M059J (cell line): ENCODE results near the gene HPS4. TPM values are rescaled to one million over a fixed set of nuclear protein-coding genes. Genes with fewer than 3 reads are reported as not detected.

Experiments
- DNase-seq: peaks from one replicate; pipeline ENCODE4 v3.0.0-alpha.2; 2012; ENCODE audit warnings: low read depth
- total RNA-seq: library from RNA; depleted of rRNA; stranded (reverse); fragments of >200 nt; shearing (Covaris generic); gene quantifications from 2 replicates; pipeline ENCODE4 v1.2.3, GENCODE V29; 2014

The HPS4 gene
- total RNA-seq, 1 experiment from 2014 or later, result 20.5 TPM

DNA sequence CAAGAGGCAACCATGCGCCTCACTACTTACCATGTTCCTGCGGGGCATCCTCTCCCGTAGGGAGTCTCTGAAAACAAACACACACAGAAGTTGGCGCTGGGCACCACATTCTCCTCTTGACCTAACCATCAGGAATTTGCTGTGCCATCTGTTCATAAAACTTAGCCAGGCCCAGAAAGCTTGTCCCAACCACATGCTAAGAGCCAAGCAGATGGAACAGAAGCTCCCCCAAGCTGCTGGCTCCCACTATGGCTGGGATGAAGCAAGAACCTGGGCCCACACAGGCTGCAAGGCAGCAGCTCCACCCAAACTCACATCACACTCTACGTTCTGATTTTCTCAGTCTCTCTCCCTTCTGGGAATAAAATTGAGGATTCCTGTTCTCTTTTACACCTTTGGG, 17.4 kb downstream of the HPS4 start:
- DNase-seq, result no peak

GRCh38 chr22:26464312-26464711, 19.3 kb downstream of the HPS4 start:
- peak; percentile 64 for DNase-seq

- no peak for DNase-seq
Observed at GRCh38 chr22:26463688-26464087, 19.9 kb downstream of the HPS4 start.

- no peak for DNase-seq
Observed at GRCh38 chr22:26463101-26463661, 20.4 kb downstream of the HPS4 start.

DNA sequence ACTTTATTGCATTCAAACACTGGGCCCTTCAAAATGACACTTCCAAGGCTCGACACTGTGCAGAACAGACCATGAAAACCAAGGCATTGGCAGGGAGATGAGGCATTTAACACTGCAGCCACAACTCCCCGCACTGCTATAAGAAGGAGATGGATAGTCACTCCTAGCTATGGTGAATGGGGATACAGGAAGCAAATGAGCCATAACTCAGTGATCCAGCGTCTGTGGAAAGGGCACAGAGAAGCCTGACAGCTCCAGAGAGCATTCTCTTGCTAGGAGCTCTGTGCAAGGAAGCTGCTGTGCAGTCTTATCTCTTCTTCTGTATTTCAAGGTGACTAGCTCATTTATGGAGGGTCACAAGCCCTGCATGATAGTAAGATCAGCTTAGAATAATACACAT, 20.9 kb downstream of the HPS4 start:
- no peak for DNase-seq

DNA sequence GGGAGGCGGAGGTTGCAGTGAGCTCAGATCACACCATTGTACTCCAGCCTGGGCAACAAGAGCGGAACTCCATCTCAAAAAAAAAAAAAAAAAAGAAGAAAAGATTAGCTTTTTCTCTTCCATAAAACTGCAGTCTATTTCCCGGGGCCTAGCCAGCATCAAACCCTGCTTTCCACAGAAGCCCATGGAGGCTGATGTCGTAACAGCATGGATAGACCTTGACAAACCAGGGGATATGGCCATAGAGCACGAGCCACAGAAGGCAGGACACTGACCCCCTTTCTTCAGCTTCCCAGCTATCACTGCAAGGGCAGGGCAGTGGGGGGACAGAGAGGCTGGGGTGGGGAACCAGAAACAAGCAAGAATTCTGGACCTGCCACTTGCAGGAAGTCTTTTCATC, 21.5 kb downstream of the HPS4 start:
- no peak for DNase-seq

DNA sequence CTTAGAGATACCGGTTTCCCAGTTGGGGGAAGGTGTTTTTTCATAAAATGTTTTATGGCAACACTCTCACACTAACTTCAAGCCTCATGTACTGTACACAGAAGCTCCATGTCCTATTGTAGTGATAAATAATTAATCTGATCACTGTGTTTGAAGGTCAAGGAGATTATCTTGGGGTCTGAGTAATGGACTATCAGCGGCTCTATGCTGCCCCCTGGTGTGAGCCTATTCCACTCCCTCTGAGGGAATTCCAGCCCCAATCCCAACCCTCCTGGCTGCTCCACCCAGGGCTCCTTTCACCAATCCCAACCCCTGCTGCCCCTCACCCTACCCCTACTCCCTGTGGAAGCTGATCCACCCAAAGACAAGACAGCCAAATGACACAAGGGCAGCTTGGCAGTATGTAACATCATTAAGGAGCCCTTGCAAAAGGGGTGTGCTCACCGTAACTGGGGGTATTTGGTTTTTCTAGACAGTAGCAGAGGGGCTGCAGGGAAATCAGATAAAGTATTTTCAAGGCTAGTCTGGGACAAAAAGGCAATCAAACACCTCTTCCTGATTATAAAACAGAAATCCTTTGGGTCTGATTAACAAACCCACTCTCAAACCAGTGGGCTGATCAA, 22.3 kb downstream of the HPS4 start:
- peak; percentile 25 for DNase-seq

DNA sequence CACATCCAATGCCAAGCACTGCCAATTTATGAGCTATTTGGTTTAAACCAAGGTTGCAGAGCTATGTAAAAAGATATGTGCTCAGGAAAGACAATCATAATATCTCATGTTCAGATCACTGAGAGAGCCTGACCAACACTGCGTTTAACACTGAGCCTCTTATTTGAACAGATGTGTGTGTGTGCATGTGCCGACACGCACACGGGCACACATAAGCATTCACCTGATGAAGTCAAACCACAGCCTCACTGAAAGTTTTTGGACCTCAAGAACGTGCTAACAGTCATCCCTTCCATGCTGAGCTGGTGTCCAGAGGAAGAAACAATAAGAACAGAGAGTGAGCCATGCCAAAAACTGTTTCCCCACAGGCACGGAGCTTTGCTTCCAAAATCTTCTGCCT, 23.4 kb downstream of the HPS4 start:
- no peak for DNase-seq

DNA sequence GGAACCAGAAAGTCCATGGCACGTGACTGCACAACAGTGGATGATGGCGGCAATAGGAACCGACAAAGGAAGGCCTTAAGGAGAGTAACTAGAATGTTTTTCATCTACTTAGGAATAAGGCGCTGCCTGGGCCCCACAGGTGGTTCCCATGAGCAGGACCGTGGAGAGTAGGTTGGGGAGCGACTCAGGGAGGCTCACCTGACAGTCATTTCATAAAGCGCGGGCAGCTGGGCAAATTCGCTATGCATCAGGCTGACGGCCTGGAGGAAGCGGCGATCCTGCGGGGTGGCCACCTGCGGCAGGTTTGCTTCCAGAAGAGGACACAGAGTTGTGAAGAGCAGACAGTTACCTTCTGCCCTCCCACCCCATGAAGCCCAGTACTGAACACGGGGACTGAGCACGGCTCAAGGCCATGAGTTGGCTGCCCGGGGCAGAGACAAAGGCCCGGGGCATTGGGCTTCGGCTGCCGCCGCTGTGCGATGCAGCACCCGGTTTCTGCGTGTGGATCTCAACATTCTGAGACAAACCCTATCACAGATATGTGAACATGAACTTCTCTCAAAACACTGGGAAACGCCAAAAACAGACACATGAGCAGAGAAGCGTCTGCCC, 25.8 kb downstream of the HPS4 start:
- DNase-seq, result no peak

DNA sequence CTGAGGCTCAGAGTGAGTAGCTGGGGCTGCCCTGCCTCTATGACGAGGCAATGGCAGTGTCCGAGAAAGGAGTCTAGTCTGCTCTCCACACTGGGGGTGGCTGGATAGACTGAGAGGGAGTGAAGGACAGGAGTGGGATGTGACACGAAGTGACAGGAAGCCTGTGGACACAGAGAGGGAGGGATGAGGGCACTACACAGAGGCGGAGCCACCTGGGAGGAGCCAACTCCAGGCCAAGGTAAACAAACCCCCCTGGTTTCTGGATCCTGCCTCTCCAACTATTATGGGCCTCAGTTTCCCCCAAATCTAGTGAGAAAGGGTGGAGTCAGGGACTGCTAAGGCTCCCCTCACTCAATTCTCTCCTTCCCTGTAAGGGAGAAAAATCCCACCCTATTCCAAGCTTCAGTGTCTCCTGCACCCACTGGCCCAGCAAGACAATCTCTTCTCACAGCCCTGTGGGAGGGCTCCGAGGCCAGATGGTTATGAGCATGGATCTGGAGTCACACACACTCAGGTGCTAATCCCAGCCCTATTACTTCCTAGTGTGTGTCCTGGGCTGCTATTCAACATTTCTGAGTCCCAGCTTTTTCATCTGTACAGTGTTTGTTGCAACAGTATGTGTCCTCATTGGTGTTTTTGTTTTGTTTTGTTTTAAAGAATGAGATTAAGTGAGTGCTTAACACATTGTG, 29.6 kb downstream of the HPS4 start:
- DNase-seq, result no peak

GRCh38 chr22:26453216-26453615, 30.4 kb downstream of the HPS4 start:
- DNase-seq, result no peak

GRCh38 chr22:26452236-26453016, 31.2 kb downstream of the HPS4 start:
- no peak for DNase-seq

DNA sequence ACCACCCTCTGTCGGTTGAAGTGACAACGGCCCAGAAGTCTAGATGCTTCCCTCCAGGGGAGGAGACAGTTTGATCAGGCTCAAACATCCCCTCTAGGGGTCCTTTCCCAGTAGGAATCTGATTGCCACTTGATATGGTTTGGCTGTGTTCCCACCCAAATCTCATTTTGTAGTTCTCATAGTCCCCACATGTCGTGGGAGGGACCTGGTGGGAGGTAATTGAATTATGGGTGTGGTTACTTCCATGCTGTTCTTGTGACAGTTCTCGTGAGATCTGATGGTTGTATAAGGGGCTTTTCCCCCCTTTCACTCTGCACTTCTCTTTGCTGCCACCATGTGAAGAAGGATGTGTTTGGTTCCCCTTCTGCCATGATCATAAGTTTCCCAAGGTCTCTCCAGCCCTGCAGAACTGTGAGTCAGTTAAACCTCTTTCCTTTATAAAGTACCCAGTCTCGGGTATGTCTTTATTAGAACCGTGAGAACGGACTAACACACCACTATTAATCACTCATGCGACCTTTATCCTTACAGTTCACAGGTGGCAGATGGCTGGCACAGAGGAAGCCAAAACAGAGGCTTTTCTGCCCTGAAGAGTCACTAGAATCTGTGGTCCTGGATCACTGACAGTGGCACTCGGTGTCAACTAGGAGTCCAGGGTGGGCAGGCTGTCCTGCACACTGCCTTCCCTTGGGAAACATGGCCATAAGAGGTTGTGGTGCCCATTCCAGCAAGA, 33.0 kb downstream of the HPS4 start:
- no peak for DNase-seq

GRCh38 chr22:26448941-26449340, 34.6 kb downstream of the HPS4 start:
- DNase-seq, result no peak

- DNase-seq, result no peak
Observed at GRCh38 chr22:26448334-26448733, 35.2 kb downstream of the HPS4 start.

GRCh38 chr22:26447584-26448329, 35.8 kb downstream of the HPS4 start:
- no peak for DNase-seq

DNA sequence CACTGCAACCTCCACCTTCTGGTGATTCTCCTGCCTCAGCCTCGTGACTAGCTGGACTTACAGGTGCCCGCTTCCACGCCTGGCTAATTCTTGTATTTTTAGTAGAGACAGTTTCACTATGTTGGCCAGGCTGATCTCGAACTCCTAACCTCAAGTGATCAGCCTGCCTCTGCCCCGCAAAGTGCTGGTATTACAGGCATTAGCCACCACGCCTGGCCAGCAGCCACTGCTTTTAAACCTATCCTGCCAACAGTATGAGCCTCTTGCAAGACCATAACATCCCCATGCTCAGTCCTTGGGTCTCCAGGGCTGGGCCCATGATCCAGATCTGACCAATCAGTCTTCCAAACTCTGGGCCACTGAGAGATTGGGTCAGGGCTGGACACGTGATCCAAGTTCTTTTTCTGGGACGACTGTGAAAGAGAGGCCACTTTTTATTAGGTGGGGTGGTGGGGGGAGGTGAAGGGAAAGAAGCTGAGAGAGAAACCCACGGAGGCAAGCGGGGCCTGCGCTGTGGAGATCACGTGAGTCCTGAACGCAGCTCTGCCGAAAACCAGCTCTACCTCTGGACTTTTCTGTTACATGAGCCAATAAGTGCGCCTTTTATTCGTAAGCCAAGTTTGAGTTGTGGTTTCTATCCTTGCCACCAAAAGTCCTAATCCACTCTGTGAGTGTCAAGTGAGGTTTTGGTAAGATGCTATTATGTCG, 36.6 kb downstream of the HPS4 start:
- no peak for DNase-seq

DNA sequence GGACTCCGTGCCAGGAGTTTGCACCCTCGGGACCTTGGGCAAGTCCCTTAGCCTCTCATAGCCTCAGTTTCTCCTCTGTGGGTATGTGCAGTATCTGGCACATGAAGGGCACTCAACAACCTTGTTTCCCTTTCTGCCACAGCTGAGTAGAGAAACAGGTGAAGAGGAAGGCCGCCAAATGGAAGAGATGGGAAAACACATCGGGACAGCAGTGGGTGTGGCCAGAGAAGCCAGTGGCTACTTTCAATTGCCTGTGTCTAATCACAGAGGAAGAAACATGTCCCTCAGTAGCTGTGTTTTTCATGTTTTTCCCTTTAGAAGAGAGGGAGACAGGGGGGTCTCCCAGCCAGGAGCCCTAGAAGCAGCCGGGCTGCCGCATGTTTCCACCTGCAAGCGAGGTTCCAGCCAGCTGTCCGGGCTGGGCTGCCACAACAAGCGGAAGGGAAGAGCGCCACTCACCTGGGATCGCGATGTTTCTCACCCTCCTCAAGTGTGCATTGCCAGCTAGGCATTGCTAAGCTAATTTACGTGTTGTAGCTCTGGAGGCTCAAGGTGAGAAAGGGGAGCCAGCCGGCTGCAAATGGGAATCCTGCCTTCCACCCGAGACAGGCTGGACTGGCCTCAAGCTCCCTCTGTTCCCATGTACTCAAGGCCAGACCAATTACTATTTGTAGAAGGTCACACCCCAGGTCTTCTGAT, 37.9 kb downstream of the HPS4 start:
- DNase-seq, result no peak

DNA sequence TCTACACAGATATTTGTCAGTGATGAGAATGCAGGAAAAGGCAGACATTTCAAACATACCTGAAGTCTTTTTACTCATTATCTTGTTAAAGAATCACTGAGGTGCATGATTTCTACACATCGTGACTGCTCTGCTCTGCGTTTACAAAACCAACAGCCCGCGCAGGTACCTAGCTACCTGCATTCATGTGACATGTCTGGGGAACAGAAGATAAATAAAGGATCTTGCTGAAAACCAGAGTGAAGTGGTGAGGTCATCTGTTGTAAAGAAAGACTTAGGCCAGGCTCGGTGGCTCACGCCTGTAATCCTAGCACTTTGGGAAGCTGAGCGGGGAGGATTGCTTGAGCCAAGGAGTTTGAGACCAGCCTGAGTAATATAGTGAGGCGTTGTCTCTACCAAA, 38.8 kb downstream of the HPS4 start:
- DNase-seq, result no peak
